SK-N-SH treated with all-trans-retinoic acid at 6 μM for 48 hours (cell line): ENCODE data around the gene DBN1.

Source experiments
- ATAC-seq: fragments of 200-7000 bp; cut with Tn5 transposase; 3 replicates; pipeline ENCODE4 v1.9.1; 2020; ENCODE audit warnings: mild to moderate bottlenecking, moderate library complexity
- ARNTL ChIP-seq: fragments of 450-650 bp; formaldehyde crosslinking; IDR thresholded peaks from 2 replicates; pipeline ENCODE4 v1.5.0; 2020; ENCODE audit warnings: low read depth, mild to moderate bottlenecking, moderate library complexity, borderline replicate concordance
- BACH2 ChIP-seq: fragments of 250-450 bp; sonication (Bioruptor Pico); IDR thresholded peaks from 2 replicates; pipeline ENCODE4 v1.9.0; 2021; ENCODE audit warnings: mild to moderate bottlenecking, borderline replicate concordance
- CSDC2 ChIP-seq: fragments of 250-450 bp; sonication (Bioruptor Pico); IDR thresholded peaks from 2 replicates; pipeline ENCODE4 v1.5.0; 2020; ENCODE audit warnings: mild to moderate bottlenecking, moderate library complexity
- ESRRG ChIP-seq: fragments of 250-450 bp; sonication (Bioruptor Pico); IDR thresholded peaks from 2 replicates; pipeline ENCODE4 v1.6.1; 2021; ENCODE audit warnings: mild to moderate bottlenecking
- GLIS3 ChIP-seq: fragments of 250-450 bp; sonication (Bioruptor Pico); IDR thresholded peaks from 2 replicates; pipeline ENCODE4 v1.5.0; 2020; ENCODE audit warnings: mild to moderate bottlenecking, moderate library complexity
- ISL1 ChIP-seq: fragments of 250-450 bp; sonication (Bioruptor Pico); IDR thresholded peaks from 2 replicates; pipeline ENCODE4 v2.1.2; 2022; ENCODE audit warnings: mild to moderate bottlenecking, moderate library complexity
- OSR1 ChIP-seq: fragments of 250-450 bp; sonication (Bioruptor Pico); IDR thresholded peaks from 2 replicates; pipeline ENCODE4 v1.8.0; 2022; ENCODE audit warnings: moderate library complexity, mild to moderate bottlenecking, inconsistent platforms
- PPARA ChIP-seq: fragments of 250-450 bp; sonication (Bioruptor Pico); IDR thresholded peaks from 2 replicates; pipeline ENCODE4 v1.5.0; 2020; ENCODE audit warnings: mild to moderate bottlenecking, borderline replicate concordance
- SNAI2 ChIP-seq: fragments of 250-450 bp; sonication (Bioruptor Pico); IDR thresholded peaks from 2 replicates; pipeline ENCODE4 v1.5.0; 2020; ENCODE audit warnings: mild to moderate bottlenecking, moderate library complexity
- TCF4 ChIP-seq: fragments of 250-450 bp; sonication (Bioruptor Pico); IDR thresholded peaks from 2 replicates; pipeline ENCODE4 v1.8.0; 2021; ENCODE audit warnings: mild to moderate bottlenecking, moderate library complexity, borderline replicate concordance
- TOX ChIP-seq: fragments of 250-450 bp; sonication (Bioruptor Pico); IDR thresholded peaks from 2 replicates; pipeline ENCODE4 v1.8.0; 2021; ENCODE audit warnings: mild to moderate bottlenecking, moderate library complexity, borderline replicate concordance
- ZC3H10 ChIP-seq: fragments of 250-450 bp; sonication (Bioruptor Pico); IDR thresholded peaks from 2 replicates; pipeline ENCODE4 v1.5.1; 2021; ENCODE audit warnings: mild to moderate bottlenecking, moderate library complexity
- ZFP3 ChIP-seq: fragments of 250-450 bp; sonication (Bioruptor Pico); IDR thresholded peaks from 2 replicates; pipeline ENCODE4 v1.5.0; 2020; ENCODE audit warnings: mild to moderate bottlenecking, moderate library complexity
- ZFP30 ChIP-seq: fragments of 450-650 bp; formaldehyde crosslinking; IDR thresholded peaks from 2 replicates; pipeline ENCODE4 v1.5.0; 2022; ENCODE audit warnings: mild to moderate bottlenecking, moderate library complexity
- TF ChIP-seq, protein P1 (sequence below): fragments of 250-450 bp; sonication (Bioruptor Pico); IDR thresholded peaks from 2 replicates; pipeline ENCODE4 v1.5.1; 2021; ENCODE audit warnings: mild to moderate bottlenecking, moderate library complexity
- TF ChIP-seq, protein P2 (sequence below): fragments of 250-450 bp; sonication (Bioruptor Pico); IDR thresholded peaks from 2 replicates; pipeline ENCODE4 v1.8.0; 2020; ENCODE audit warnings: mild to moderate bottlenecking, moderate library complexity, borderline replicate concordance
- TF ChIP-seq, protein P3 (sequence below): fragments of 250-450 bp; sonication (Bioruptor Pico); IDR thresholded peaks from 2 replicates; pipeline ENCODE4 v1.8.0; 2021; ENCODE audit warnings: low read depth, mild to moderate bottlenecking, moderate library complexity, borderline replicate concordance
- TF ChIP-seq, protein P4 (sequence below): fragments of 250-450 bp; sonication (Bioruptor Pico); IDR thresholded peaks from 2 replicates; pipeline ENCODE4 v1.5.0; 2020; ENCODE audit warnings: mild to moderate bottlenecking, moderate library complexity
- TF ChIP-seq, protein P5 (sequence below): fragments of 250-450 bp; sonication (Bioruptor Pico); IDR thresholded peaks from 2 replicates; pipeline ENCODE4 v1.5.1; 2020; ENCODE audit warnings: low read depth, mild to moderate bottlenecking, moderate library complexity

The DBN1 gene

DNA sequence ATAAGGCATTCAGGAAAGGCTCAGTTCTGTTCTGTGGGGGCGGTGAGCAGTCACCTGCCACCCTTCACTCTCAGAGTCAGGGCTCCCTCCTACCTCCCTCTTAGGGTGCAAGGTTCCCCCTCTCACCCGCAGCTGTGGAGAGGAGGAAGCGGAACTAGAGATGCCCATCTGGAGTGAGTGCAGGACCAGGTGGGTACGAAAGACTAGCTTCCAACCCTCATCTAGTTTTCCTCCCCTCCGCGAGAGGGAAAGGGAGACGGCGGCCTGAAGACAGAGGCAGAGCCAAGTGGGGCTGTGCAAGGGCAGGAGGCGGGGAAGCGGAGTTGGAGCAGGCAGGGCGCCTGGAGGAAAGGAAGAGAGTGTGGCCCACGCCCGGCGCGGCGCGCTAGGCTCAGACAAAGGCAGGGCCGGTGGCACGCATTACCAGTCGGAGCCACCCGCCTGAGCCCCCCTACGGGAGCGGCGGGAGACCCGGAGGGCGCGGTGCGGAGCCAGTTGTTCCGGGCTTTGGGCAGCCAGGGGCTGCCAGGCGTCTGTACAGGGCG lies 19.5 kb downstream of the DBN1 start (continued):
- TF ChIP-seq, protein P1, sequence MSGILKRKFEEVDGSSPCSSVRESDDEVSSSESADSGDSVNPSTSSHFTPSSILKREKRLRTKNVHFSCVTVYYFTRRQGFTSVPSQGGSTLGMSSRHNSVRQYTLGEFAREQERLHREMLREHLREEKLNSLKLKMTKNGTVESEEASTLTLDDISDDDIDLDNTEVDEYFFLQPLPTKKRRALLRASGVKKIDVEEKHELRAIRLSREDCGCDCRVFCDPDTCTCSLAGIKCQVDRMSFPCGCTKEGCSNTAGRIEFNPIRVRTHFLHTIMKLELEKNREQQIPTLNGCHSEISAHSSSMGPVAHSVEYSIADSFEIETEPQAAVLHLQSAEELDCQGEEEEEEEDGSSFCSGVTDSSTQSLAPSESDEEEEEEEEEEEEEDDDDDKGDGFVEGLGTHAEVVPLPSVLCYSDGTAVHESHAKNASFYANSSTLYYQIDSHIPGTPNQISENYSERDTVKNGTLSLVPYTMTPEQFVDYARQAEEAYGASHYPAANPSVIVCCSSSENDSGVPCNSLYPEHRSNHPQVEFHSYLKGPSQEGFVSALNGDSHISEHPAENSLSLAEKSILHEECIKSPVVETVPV (CRISPR knock-in tag), result no peak
- TF ChIP-seq GLIS3 (no peak), SNAI2 (CRISPR knock-in tag) (no peak), ARNTL (CRISPR knock-in tag) (no peak), CSDC2 (CRISPR knock-in tag) (no peak)
- TF ChIP-seq, protein P2, sequence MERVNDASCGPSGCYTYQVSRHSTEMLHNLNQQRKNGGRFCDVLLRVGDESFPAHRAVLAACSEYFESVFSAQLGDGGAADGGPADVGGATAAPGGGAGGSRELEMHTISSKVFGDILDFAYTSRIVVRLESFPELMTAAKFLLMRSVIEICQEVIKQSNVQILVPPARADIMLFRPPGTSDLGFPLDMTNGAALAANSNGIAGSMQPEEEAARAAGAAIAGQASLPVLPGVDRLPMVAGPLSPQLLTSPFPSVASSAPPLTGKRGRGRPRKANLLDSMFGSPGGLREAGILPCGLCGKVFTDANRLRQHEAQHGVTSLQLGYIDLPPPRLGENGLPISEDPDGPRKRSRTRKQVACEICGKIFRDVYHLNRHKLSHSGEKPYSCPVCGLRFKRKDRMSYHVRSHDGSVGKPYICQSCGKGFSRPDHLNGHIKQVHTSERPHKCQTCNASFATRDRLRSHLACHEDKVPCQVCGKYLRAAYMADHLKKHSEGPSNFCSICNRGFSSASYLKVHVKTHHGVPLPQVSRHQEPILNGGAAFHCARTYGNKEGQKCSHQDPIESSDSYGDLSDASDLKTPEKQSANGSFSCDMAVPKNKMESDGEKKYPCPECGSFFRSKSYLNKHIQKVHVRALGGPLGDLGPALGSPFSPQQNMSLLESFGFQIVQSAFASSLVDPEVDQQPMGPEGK (CRISPR knock-in tag), result no peak
- TF ChIP-seq, all 23 proteins: peak for 0

DNA sequence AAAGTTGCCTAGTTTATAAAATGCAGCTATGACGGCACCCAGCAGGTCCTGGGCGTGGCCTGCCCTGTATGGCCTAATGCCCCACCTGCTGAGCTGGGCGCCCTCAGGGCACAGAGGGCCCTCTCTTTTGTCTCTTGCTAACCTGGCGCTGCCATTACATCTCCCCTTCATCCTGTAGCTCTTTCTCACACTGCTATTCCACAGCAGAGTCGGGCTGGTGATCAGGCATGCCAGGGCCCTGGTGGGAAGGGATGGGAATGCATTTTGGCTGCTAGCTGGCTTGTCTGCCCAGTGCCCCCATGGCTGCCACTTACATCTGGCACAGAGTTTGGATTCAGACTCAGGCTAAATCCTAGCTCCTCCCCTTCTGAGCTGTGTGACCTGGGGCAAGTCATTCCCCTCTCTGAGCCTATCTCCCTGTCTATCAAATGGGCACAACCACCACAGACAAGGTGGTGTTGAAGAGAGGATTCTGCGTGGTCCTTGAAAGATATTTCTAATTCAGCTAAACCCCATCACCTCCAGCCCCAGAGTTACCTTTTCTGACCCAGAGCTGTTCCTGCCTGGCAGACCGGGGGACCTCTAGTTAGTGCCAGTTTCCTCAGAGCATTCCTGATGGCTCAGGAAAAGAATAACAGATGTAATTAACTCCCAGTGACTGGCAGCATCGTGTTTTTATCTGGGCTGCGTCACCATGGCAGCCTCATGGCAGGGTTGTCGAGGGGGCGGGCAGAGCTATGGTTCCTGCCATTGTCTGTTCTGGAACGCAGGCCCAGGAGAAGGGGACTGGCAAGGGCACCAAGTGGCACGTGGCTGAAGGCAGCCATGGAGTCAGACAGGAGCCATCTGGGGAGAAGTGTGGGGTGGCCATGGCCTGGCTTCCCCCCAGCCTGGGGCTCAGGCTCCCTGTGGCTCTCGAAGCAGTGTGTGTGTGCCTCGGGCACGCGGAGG lies 20.5 kb downstream of the DBN1 start:
- ATAC-seq, result no peak
- TF ChIP-seq TCF4 (CRISPR knock-in tag), result peak; percentile 11; the same call in 1 of the 2 replicates
- TF ChIP-seq, protein P3, sequence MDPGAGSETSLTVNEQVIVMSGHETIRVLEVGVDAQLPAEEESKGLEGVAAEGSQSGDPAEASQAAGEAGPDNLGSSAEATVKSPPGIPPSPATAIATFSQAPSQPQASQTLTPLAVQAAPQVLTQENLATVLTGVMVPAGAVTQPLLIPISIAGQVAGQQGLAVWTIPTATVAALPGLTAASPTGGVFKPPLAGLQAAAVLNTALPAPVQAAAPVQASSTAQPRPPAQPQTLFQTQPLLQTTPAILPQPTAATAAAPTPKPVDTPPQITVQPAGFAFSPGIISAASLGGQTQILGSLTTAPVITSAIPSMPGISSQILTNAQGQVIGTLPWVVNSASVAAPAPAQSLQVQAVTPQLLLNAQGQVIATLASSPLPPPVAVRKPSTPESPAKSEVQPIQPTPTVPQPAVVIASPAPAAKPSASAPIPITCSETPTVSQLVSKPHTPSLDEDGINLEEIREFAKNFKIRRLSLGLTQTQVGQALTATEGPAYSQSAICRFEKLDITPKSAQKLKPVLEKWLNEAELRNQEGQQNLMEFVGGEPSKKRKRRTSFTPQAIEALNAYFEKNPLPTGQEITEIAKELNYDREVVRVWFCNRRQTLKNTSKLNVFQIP (CRISPR knock-in tag), result no peak
- TF ChIP-seq, protein P4, sequence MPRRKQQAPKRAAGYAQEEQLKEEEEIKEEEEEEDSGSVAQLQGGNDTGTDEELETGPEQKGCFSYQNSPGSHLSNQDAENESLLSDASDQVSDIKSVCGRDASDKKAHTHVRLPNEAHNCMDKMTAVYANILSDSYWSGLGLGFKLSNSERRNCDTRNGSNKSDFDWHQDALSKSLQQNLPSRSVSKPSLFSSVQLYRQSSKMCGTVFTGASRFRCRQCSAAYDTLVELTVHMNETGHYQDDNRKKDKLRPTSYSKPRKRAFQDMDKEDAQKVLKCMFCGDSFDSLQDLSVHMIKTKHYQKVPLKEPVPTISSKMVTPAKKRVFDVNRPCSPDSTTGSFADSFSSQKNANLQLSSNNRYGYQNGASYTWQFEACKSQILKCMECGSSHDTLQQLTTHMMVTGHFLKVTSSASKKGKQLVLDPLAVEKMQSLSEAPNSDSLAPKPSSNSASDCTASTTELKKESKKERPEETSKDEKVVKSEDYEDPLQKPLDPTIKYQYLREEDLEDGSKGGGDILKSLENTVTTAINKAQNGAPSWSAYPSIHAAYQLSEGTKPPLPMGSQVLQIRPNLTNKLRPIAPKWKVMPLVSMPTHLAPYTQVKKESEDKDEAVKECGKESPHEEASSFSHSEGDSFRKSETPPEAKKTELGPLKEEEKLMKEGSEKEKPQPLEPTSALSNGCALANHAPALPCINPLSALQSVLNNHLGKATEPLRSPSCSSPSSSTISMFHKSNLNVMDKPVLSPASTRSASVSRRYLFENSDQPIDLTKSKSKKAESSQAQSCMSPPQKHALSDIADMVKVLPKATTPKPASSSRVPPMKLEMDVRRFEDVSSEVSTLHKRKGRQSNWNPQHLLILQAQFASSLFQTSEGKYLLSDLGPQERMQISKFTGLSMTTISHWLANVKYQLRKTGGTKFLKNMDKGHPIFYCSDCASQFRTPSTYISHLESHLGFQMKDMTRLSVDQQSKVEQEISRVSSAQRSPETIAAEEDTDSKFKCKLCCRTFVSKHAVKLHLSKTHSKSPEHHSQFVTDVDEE (CRISPR knock-in tag), result peak; percentile 30; the same call in 1 of the 2 replicates
- peak; percentile 5; the same call in 1 of the 2 replicates for TF ChIP-seq ISL1
- no peak for TF ChIP-seq PPARA (CRISPR knock-in tag)
- TF ChIP-seq, all 23 proteins: peak for 3

DNA sequence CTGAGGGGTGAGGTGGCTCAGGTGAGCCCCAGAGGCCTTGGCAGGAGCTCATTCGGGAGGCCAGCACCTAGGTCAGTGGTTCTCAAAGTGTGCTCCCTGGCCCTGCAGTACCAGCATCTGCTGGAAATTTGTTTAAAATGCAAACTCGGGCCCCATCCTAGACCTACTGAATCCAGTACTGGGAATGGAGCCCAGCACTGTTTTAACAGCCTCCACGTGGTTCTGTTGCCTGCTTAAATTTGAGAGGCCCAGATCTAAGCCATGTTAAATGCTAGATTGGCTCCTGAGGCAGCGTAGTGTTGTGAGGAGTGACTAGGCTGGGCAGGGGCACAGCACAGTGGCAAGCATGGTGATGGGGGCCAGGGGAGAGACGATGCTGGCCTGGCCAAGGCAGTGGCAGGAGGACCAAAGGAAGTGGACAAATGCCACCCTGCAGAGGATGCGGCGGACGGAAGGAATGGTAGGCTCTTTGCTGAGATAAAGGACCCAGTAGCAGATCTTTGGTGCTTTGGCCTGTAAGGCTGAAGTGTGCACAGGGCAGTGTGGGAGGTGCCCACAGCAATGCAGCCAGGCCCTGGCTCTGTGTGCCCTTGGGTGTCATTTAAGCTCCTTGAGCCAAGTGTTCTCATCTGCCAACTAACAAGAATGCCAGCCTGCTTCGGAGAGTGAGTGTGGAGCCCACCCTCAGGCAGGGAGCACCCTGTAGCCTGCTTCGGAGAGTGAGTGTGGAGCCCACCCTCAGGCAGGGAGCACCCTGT lies 22.6 kb downstream of the DBN1 start:
- no peak for TF ChIP-seq ZC3H10 (CRISPR knock-in tag)
- no peak for TF ChIP-seq ARNTL (CRISPR knock-in tag)
- TF ChIP-seq ZFP3 (CRISPR knock-in tag), result no peak
- TF ChIP-seq ISL1, result no peak
- no peak for TF ChIP-seq SNAI2 (CRISPR knock-in tag)
- no peak for TF ChIP-seq ESRRG (CRISPR knock-in tag)
- TF ChIP-seq, protein P5, sequence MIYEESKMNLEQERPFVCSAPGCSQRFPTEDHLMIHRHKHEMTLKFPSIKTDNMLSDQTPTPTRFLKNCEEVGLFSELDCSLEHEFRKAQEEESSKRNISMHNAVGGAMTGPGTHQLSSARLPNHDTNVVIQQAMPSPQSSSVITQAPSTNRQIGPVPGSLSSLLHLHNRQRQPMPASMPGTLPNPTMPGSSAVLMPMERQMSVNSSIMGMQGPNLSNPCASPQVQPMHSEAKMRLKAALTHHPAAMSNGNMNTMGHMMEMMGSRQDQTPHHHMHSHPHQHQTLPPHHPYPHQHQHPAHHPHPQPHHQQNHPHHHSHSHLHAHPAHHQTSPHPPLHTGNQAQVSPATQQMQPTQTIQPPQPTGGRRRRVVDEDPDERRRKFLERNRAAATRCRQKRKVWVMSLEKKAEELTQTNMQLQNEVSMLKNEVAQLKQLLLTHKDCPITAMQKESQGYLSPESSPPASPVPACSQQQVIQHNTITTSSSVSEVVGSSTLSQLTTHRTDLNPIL (CRISPR knock-in tag), result no peak
- no peak for TF ChIP-seq GLIS3
- TF ChIP-seq TOX (CRISPR knock-in tag), result no peak
- TF ChIP-seq, protein P4 (CRISPR knock-in tag), result no peak
- TF ChIP-seq ZFP30 (CRISPR knock-in tag), result no peak
- no peak for TF ChIP-seq BACH2 (CRISPR knock-in tag)
- TF ChIP-seq OSR1, result no peak
- ATAC-seq, result no peak
